SKM-1 (cell line): ENCODE results near the gene SCARB2.
"Not testable (repeated sequence)": the region's sequence is repeated elsewhere in the genome, so short reads cannot be mapped to it uniquely, and the experiment has no call there.

Experiments used
- DNase-seq: peaks from one replicate; lab custom pipeline; 2025; ENCODE audit not compliant: unreplicated experiment; lab: John Stamatoyannopoulos, UW

SCARB2 gene

GRCh38 chr4:76213415-76214176 is at the start of gene SCARB2:
Gene SCARB2, minus strand, starts transcription at chr4:76213824. Its CDS starts 281 bp downstream, at chr4:76213543.
- peak; percentile 59 for DNase-seq

- DNase-seq: no peak
These were observed 46.9 kb upstream of the SCARB2 start for GRCh38 chr4:76260571-76260970.

- no peak for DNase-seq
These were observed 44.2 kb upstream of the SCARB2 start for GRCh38 chr4:76257824-76258223.

- DNase-seq: no peak
These were observed 43.3 kb upstream of the SCARB2 start for GRCh38 chr4:76256968-76257367.

GRCh38 chr4:76256032-76256431 is 42.4 kb upstream of the SCARB2 start:
- DNase-seq: no peak

- no peak for DNase-seq
These were observed 39.9 kb upstream of the SCARB2 start for GRCh38 chr4:76253511-76253910.

- DNase-seq: no peak
These were observed 38.6 kb upstream of the SCARB2 start for GRCh38 chr4:76252271-76252653.

- no peak for DNase-seq
These were observed 38.0 kb upstream of the SCARB2 start, which contains the start of gene FAM47E for GRCh38 chr4:76251441-76252270. Gene FAM47E, plus strand, starts transcription at chr4:76251721. Its CDS starts 26 bp downstream, at chr4:76251747.

- no peak for DNase-seq
These were observed 37.3 kb upstream of the SCARB2 start for GRCh38 chr4:76250962-76251361.

GRCh38 chr4:76246852-76247251 is 33.2 kb upstream of the SCARB2 start:
- no peak for DNase-seq

GRCh38 chr4:76246025-76246424 is 32.4 kb upstream of the SCARB2 start:
- DNase-seq: no peak

- not testable (repeated sequence) for DNase-seq
These were observed 30.3 kb upstream of the SCARB2 start for GRCh38 chr4:76243877-76244276.

- no peak for DNase-seq
These were observed 26.6 kb upstream of the SCARB2 start for GRCh38 chr4:76240236-76240635.

GRCh38 chr4:76238701-76239100 is 25.1 kb upstream of the SCARB2 start:
- no peak for DNase-seq

- no peak for DNase-seq
These were observed 24.6 kb upstream of the SCARB2 start for GRCh38 chr4:76238236-76238635.

GRCh38 chr4:76235915-76236314 is 22.3 kb upstream of the SCARB2 start:
- no peak for DNase-seq

GRCh38 chr4:76235407-76235806 is 21.8 kb upstream of the SCARB2 start:
- no peak for DNase-seq

- no peak for DNase-seq
These were observed 21.0 kb upstream of the SCARB2 start for GRCh38 chr4:76234679-76235044.

GRCh38 chr4:76233967-76234678 is 20.5 kb upstream of the SCARB2 start:
- no peak for DNase-seq

- no peak for DNase-seq
These were observed 19.9 kb upstream of the SCARB2 start for GRCh38 chr4:76233529-76233928.

- DNase-seq: no peak
These were observed 19.5 kb upstream of the SCARB2 start for GRCh38 chr4:76233083-76233482.

- DNase-seq: no peak
These were observed 19.1 kb upstream of the SCARB2 start for GRCh38 chr4:76232681-76233080.
